Tibial nerve (tissue), 4 donors: ENCODE data around the gene ZMYND8.

ENCODE experiments used
- EP300 ChIP-seq, 2 donors: sonication (generic); formaldehyde crosslinking; IDR thresholded peaks; one replicate each; pipeline ENCODE4 v1.6.1; 2017; ENCODE audit warnings: antibody characterized with exemption in 2 of 2, mild to moderate bottlenecking in 1 of 2
- POLR2A ChIP-seq, 2 donors: fragments of 450-650 bp; IDR thresholded peaks; one replicate each; pipeline ENCODE4 v1.6.1; 2017; ENCODE audit warnings: antibody characterized with exemption in 2 of 2, mild to moderate bottlenecking in 2 of 2, moderate library complexity in 2 of 2
- TF ChIP-seq, protein P1 (sequence below), 5 experiments: fragments of 200-600 bp in 3 of 5; fragments of 450-650 bp in 2 of 5; sonication (generic) in 3 of 5; IDR thresholded peaks; one replicate each; pipeline ENCODE4 v1.5.1; 2016 to 2019; ENCODE audit warnings: antibody characterized with exemption in 5 of 5, mild to moderate bottlenecking in 3 of 5, moderate library complexity in 2 of 5

GRCh38 chr20:47248448-47248966 is 108.0 kb downstream of the ZMYND8 start:
- no peak for TF ChIP-seq EP300 (IDR thresholded peaks at IDR 0.05)
- TF ChIP-seq, protein P1, sequence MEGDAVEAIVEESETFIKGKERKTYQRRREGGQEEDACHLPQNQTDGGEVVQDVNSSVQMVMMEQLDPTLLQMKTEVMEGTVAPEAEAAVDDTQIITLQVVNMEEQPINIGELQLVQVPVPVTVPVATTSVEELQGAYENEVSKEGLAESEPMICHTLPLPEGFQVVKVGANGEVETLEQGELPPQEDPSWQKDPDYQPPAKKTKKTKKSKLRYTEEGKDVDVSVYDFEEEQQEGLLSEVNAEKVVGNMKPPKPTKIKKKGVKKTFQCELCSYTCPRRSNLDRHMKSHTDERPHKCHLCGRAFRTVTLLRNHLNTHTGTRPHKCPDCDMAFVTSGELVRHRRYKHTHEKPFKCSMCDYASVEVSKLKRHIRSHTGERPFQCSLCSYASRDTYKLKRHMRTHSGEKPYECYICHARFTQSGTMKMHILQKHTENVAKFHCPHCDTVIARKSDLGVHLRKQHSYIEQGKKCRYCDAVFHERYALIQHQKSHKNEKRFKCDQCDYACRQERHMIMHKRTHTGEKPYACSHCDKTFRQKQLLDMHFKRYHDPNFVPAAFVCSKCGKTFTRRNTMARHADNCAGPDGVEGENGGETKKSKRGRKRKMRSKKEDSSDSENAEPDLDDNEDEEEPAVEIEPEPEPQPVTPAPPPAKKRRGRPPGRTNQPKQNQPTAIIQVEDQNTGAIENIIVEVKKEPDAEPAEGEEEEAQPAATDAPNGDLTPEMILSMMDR (IDR thresholded peaks at IDR 0.05), result no peak
- TF ChIP-seq POLR2A (IDR thresholded peaks at IDR 0.05), result no peak
